Measurements from ENCODE around the gene LRFN5.
"Not testable (repeated sequence)": the region's sequence is repeated elsewhere in the genome, so short reads cannot be mapped to it uniquely, and the experiment has no call there.

Gene LRFN5

GRCh38 chr14:41911155-41911554, 304.5 kb downstream of the LRFN5 start:
- not testable (repeated sequence) for FAIRE-seq

DNA sequence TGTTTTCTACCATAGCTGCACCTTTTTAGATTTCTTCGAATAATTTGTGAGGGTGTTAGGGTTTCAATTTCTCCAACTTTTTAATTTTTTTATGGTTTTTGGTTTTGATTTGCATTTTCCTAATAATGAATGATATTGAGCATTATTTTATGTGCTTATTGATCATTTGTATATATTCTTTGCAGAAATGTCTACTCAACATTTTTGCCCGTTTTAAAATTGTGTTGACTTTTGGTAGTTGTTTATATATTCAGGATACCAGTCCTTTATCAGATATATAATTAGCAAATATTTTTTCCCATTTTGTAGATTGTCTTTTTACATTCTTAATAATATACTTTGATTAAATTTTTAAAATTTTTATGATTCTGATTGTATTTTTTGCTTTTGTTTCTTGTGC, 306.7 kb downstream of the LRFN5 start:
- FAIRE-seq, result no peak

- no peak for FAIRE-seq
Observed at GRCh38 chr14:41915732-41916131, 309.1 kb downstream of the LRFN5 start.

GRCh38 chr14:41916313-41916712, 309.6 kb downstream of the LRFN5 start:
- FAIRE-seq, result no peak

DNA sequence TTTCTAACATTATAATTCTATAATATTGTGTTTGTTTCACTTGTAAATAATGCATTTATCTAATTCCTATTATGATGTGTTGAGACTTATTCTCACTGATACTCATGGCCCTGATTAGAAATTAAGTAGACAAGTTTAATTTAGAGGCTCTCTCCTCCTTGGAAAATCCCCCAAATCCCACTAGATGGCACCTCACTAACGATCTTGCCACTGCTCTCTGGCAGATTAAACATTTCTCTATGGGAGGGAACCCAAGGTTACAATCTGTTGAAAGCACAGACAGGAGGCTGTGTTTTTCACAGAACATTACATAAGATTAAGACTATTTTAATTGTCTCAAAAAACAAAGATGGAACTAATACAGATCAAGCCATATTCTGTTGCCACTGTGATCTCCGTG, 318.7 kb downstream of the LRFN5 start:
- FAIRE-seq, result no peak

GRCh38 chr14:41950428-41951151, 343.9 kb downstream of the LRFN5 start:
- FAIRE-seq, result no peak
